SK-N-SH treated with all-trans-retinoic acid at 6 μM for 48 hours (cell line): ENCODE data around the gene PRSS38.

ENCODE experiments used
- ARNTL ChIP-seq: fragments of 450-650 bp; formaldehyde crosslinking; IDR thresholded peaks from 2 replicates; pipeline ENCODE4 v1.5.0; 2020; ENCODE audit warnings: low read depth, mild to moderate bottlenecking, moderate library complexity, borderline replicate concordance
- ESRRG ChIP-seq: fragments of 250-450 bp; sonication (Bioruptor Pico); IDR thresholded peaks from 2 replicates; pipeline ENCODE4 v1.6.1; 2021; ENCODE audit warnings: mild to moderate bottlenecking
- PATZ1 ChIP-seq: fragments of 250-450 bp; sonication (Bioruptor Pico); IDR thresholded peaks from 2 replicates; pipeline ENCODE4 v1.8.0; 2020; ENCODE audit warnings: mild to moderate bottlenecking, moderate library complexity, borderline replicate concordance
- RARB ChIP-seq: fragments of 250-450 bp; sonication (Bioruptor Pico); IDR thresholded peaks from 2 replicates; pipeline ENCODE4 v1.8.0; 2021; ENCODE audit warnings: mild to moderate bottlenecking, moderate library complexity
- TSHZ2 ChIP-seq: fragments of 250-450 bp; sonication (Bioruptor Pico); IDR thresholded peaks from 2 replicates; pipeline ENCODE4 v1.5.0; 2020; ENCODE audit warnings: mild to moderate bottlenecking, moderate library complexity
- ZNF70 ChIP-seq: fragments of 450-650 bp; formaldehyde crosslinking; IDR thresholded peaks from 2 replicates; pipeline ENCODE4 v1.5.0; 2020; ENCODE audit warnings: mild to moderate bottlenecking, moderate library complexity

GRCh38 chr1:227828786-227829185 is 13.3 kb downstream of the PRSS38 start:
- no peak for TF ChIP-seq ESRRG (CRISPR knock-in tag)
- no peak for TF ChIP-seq ARNTL
- TF ChIP-seq TSHZ2 (CRISPR knock-in tag), result no peak
- TF ChIP-seq RARB (CRISPR knock-in tag), result no peak
- TF ChIP-seq ZNF70 (CRISPR knock-in tag), result no peak
- no peak for TF ChIP-seq PATZ1 (CRISPR knock-in tag)
